ENCODE measurements around the gene CAMK2D. TPM values are rescaled to one million over a fixed set of nuclear protein-coding genes. Genes with fewer than 3 reads are reported as not detected.

Gene CAMK2D
- total and polyA plus RNA-seq, 2 donors (not counting 1 experiment from before 2014, with no cell fraction given): 120 to 262 TPM

DNA sequence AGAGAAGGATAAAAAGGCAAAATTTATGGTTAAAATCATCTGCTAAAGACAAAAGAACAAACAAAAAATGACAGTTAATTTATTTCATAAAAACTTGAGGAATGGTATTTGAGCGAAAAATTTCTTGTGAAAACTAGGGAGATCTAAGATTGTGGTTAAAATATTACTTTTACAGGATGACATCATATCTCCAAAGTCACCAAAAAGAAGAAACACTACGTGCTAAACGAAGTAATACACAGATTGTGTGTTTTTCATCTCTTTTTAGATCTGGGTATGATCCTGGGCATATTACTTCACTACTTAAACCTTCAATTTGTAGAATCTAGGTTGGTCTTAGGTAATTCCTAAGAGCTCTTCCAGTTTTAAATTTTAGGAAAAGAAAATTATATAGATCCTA, 107.7 kb downstream of the CAMK2D start:
- Histone ChIP-seq H2AFZ (ENCODE audit: low read length) (no peak overlapping the region), H3K36me3 (ENCODE audit: control insufficient read depth, insufficient read depth, low read length) (no peaks in the 10 kb centered on the region), H3K9me3 (ENCODE audit: control insufficient read depth, insufficient read depth, low read depth, low read length) (no peaks in the 10 kb centered on the region), H3K9ac (ENCODE audit: insufficient read depth, low read length) (no peak overlapping the region), H3K27me3 (ENCODE audit: control insufficient read depth, insufficient read depth, low read length) (no peaks in the 10 kb centered on the region), H3K4me3 (replicated peaks in 1 of 4; ENCODE audit: control extremely low read depth in 1 of 4, insufficient read depth in 1 of 4, low read depth in 3 of 4, low read length in 4 of 4) (no peak overlapping the region), H3K27ac (ENCODE audit: insufficient read depth, low read length) (no peak overlapping the region), H3K79me2 (ENCODE audit: control insufficient read depth, insufficient read depth, low read length) (peaks cover 32% of the 10 kb centered on the region), H4K20me1 (ENCODE audit: control insufficient read depth, extremely low read depth, insufficient read depth, low read length) (no peaks in the 10 kb centered on the region), H3K4me2 (ENCODE audit: extremely low read depth, insufficient read depth, low read length) (no peak overlapping the region), H3K4me1 (ENCODE audit: control insufficient read depth, extremely low read depth, insufficient read depth, low read length) (no peaks in the 10 kb centered on the region)
- DNase-seq (ENCODE audit: low read depth in 2 of 2): no peak
- TF ChIP-seq CTCF (conservative IDR thresholded peaks at IDR 0.05 in 1 of 2, IDR thresholded peaks at IDR 0.05 in 1 of 2; ENCODE audit: low read depth in 1 of 2, low read length in 2 of 2) (no peak), EZH2 (IDR thresholded peaks at IDR 0.05; ENCODE audit: low read length, missing control alignments) (no peak)

DNA sequence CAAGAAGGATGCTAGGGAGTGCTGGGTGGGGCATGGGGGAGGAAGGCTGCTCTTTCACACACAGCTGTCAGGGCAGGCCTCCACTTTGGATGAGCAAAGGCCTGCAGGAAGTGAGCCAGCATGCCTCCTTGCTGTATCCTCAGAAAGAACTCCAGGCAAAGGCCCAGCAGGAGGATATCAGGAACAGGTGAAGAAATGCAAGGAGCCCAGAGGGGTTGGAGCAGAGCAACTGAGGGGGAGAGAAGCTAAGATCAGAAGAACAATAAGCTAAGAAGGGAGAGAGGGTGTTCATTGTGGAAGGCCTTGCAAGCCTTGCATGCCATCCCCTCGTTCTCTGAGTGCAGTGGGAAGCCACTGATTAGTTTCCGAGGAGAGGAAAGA, 115.1 kb downstream of the CAMK2D start:
- Histone ChIP-seq H3K4me3 (replicated peaks in 1 of 4; ENCODE audit: control extremely low read depth in 1 of 4, insufficient read depth in 1 of 4, low read depth in 3 of 4, low read length in 4 of 4) (no peak overlapping the region), H3K4me2 (ENCODE audit: extremely low read depth, insufficient read depth, low read length) (no peak overlapping the region), H4K20me1 (ENCODE audit: control insufficient read depth, extremely low read depth, insufficient read depth, low read length) (no peaks in the 10 kb centered on the region), H3K27ac (ENCODE audit: insufficient read depth, low read length) (no peak overlapping the region), H3K36me3 (ENCODE audit: control insufficient read depth, insufficient read depth, low read length) (no peaks in the 10 kb centered on the region), H3K9me3 (ENCODE audit: control insufficient read depth, insufficient read depth, low read depth, low read length) (no peaks in the 10 kb centered on the region), H3K79me2 (ENCODE audit: control insufficient read depth, insufficient read depth, low read length) (peaks cover 37% of the 10 kb centered on the region), H2AFZ (ENCODE audit: low read length) (no peak overlapping the region), H3K4me1 (ENCODE audit: control insufficient read depth, extremely low read depth, insufficient read depth, low read length) (peaks cover 7% of the 10 kb centered on the region), H3K27me3 (ENCODE audit: control insufficient read depth, insufficient read depth, low read length) (no peaks in the 10 kb centered on the region), H3K9ac (ENCODE audit: insufficient read depth, low read length) (no peak overlapping the region)
- DNase-seq (ENCODE audit: low read depth in 2 of 2): peak; percentile 39 to 44
- no peak for TF ChIP-seq EZH2 (IDR thresholded peaks at IDR 0.05; ENCODE audit: low read length, missing control alignments)
- TF ChIP-seq CTCF (conservative IDR thresholded peaks at IDR 0.05 in 1 of 2, IDR thresholded peaks at IDR 0.05 in 1 of 2; ENCODE audit: low read depth in 1 of 2, low read length in 2 of 2): no peak

DNA sequence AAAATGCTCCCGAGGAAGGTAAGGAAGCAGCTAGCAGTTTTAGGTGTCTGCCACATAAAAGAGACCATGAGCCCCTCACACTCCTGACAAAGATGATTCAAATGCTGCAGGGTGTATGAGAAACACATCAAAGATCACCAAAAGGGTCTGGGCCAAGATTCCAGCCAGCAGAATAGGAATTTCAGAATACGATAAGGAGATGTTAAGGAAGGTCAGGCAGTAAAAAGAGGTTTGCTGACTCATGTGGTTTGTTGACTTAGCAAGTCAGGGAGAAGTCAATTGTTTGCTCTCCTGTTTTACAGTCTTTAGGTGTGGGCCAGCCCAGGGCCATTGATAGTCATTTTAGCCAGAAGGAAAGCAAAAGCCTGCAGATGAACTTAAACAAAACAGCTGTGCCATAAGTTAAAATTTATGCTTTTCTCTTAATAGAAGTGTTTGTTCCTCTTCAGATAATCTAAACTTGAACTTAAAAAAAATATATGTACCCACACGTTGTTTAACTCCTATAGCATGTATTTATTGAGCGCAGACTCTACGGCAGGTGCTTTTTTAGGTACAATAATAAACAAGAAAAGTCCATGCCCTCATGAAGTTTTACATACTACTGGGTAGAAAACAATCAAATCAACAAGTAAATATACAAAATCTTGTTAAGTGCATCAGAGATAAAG, 115.6 kb downstream of the CAMK2D start:
- Histone ChIP-seq H2AFZ (ENCODE audit: low read length) (no peak overlapping the region), H3K9ac (ENCODE audit: insufficient read depth, low read length) (no peak overlapping the region), H3K27ac (ENCODE audit: insufficient read depth, low read length) (no peak overlapping the region), H3K36me3 (ENCODE audit: control insufficient read depth, insufficient read depth, low read length) (no peaks in the 10 kb centered on the region), H3K4me1 (ENCODE audit: control insufficient read depth, extremely low read depth, insufficient read depth, low read length) (peaks cover 7% of the 10 kb centered on the region), H4K20me1 (ENCODE audit: control insufficient read depth, extremely low read depth, insufficient read depth, low read length) (no peaks in the 10 kb centered on the region), H3K27me3 (ENCODE audit: control insufficient read depth, insufficient read depth, low read length) (no peaks in the 10 kb centered on the region), H3K4me2 (ENCODE audit: extremely low read depth, insufficient read depth, low read length) (no peak overlapping the region), H3K4me3 (replicated peaks in 1 of 4; ENCODE audit: control extremely low read depth in 1 of 4, insufficient read depth in 1 of 4, low read depth in 3 of 4, low read length in 4 of 4) (no peak overlapping the region), H3K9me3 (ENCODE audit: control insufficient read depth, insufficient read depth, low read depth, low read length) (no peaks in the 10 kb centered on the region), H3K79me2 (ENCODE audit: control insufficient read depth, insufficient read depth, low read length) (peaks cover 37% of the 10 kb centered on the region)
- DNase-seq (ENCODE audit: low read depth in 2 of 2): peak; percentile 39 to 94
- TF ChIP-seq EZH2 (IDR thresholded peaks at IDR 0.05; ENCODE audit: low read length, missing control alignments) (no peak), CTCF (conservative IDR thresholded peaks at IDR 0.05 in 1 of 2, IDR thresholded peaks at IDR 0.05 in 1 of 2; ENCODE audit: low read depth in 1 of 2, low read length in 2 of 2) (no peak)

Measured in fibroblast of lung (primary cell).